GM19239 (cell line): ENCODE data around the gene NUMB.

ENCODE experiments used
- DNase-seq: peaks from one replicate; pipeline ENCODE4 v3.0.0; 2011; ENCODE audit warnings: low spot score; ENCODE audit not compliant: insufficient read length
- FAIRE-seq: peaks from 2 replicates; lab custom pipeline; 2011; peaks lifted over from hg19 to GRCh38; lab: Jason Lieb, UNC

The NUMB gene

GRCh38 chr14:73237786-73238423, 220.4 kb downstream of the NUMB start:
- DNase-seq (no peak), FAIRE-seq (no peak)

- DNase-seq (no peak), FAIRE-seq (no peak)
Observed at GRCh38 chr14:73237219-73237785, 221.0 kb downstream of the NUMB start, which contains the start of gene PAPLN. PAPLN (plus strand) TSS chr14:73237506; CDS start chr14:73239779, 2,273 bp downstream.

- DNase-seq, result no peak
- FAIRE-seq, result peak; percentile 48
Observed at GRCh38 chr14:73236752-73237218, 221.6 kb downstream of the NUMB start.

- DNase-seq (no peak), FAIRE-seq (no peak)
Observed at GRCh38 chr14:73236157-73236556, 222.2 kb downstream of the NUMB start.

- FAIRE-seq, result no peak
- no peak for DNase-seq
Observed at GRCh38 chr14:73235531-73236155, 222.7 kb downstream of the NUMB start.

GRCh38 chr14:73234586-73235394, 223.6 kb downstream of the NUMB start:
- DNase-seq (no peak), FAIRE-seq (no peak)

- DNase-seq, result no peak
Observed at GRCh38 chr14:73234029-73234428, 224.3 kb downstream of the NUMB start.

GRCh38 chr14:73233564-73233963, 224.8 kb downstream of the NUMB start:
- no peak for FAIRE-seq
- DNase-seq, result no peak

More at GRCh38 chr14:73234029-73234428, 224.3 kb downstream of the NUMB start:
- FAIRE-seq, result no peak

GRCh38 chr14:73232984-73233383, 225.4 kb downstream of the NUMB start:
- FAIRE-seq (no peak), DNase-seq (no peak)

GRCh38 chr14:73231981-73232851, 226.1 kb downstream of the NUMB start:
- DNase-seq, result no peak
- FAIRE-seq, result no peak

GRCh38 chr14:73230051-73230450, 228.3 kb downstream of the NUMB start:
- DNase-seq, result no peak
- no peak for FAIRE-seq

- no peak for FAIRE-seq
- DNase-seq, result no peak
Observed at GRCh38 chr14:73227812-73228781, 230.2 kb downstream of the NUMB start.

- FAIRE-seq (no peak), DNase-seq (no peak)
Observed at GRCh38 chr14:73225496-73225895, 232.8 kb downstream of the NUMB start.
